GM19035 (cell line): ENCODE results near the gene KRT13.

Experiments used
- ATAC-seq: cut with Tn5 transposase; IDR thresholded peaks from one replicate; pipeline ENCODE4 v1.9.1; 2021; ENCODE audit not compliant: unreplicated experiment

KRT13 gene

GRCh38 chr17:41520821-41521521, 15.6 kb upstream of the KRT13 start:
- ATAC-seq: no peak

- ATAC-seq: no peak
Measured at GRCh38 chr17:41519501-41520224, 14.3 kb upstream of the KRT13 start.

DNA sequence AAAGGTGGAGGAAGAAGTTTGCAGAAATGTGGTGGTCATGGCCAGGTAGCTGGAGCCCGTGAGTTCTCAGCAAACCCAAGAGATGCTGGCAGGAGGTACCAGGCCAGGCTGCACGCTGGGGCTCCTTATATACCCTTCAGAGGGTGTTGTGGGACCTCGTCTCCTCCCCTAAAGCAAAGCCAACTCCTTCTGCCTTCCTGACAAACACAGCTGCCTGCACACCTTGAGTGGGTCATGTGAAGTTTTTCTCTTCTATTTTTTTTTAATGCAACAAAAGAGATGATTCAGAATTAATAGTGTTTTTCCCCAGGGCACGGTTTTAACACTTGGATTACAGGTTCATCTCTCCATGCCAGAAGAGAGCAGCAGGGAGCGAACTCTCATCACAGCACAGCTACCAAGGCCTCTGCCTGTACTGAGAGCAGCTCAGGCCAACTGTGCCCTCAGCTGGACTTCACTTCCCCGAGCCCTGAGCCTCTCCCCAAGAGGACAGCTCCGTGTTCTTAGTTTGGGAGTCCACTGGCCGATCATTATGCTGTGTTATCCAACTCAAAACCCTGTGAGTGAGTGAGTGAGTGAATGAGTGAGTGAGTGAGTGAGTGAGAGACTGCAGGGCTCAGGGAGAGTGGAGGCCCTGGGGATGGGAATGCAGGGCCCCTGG, 13.5 kb upstream of the KRT13 start, which contains the start of gene KRT15:
Gene KRT15 (minus strand): TSS at position 102 of the 661 bp plus-strand sequence. CDS start 63 bp downstream, at position 39.
- no peak for ATAC-seq

- no peak for ATAC-seq
Measured at GRCh38 chr17:41518031-41518430, 12.6 kb upstream of the KRT13 start.

GRCh38 chr17:41516830-41517283, 11.4 kb upstream of the KRT13 start:
- no peak for ATAC-seq

- ATAC-seq: no peak
Measured at GRCh38 chr17:41516147-41516829, 10.9 kb upstream of the KRT13 start.

GRCh38 chr17:41513168-41513547, 7.7 kb upstream of the KRT13 start:
- ATAC-seq: no peak

- no peak for ATAC-seq
Measured at GRCh38 chr17:41512546-41513167, 7.2 kb upstream of the KRT13 start.

DNA sequence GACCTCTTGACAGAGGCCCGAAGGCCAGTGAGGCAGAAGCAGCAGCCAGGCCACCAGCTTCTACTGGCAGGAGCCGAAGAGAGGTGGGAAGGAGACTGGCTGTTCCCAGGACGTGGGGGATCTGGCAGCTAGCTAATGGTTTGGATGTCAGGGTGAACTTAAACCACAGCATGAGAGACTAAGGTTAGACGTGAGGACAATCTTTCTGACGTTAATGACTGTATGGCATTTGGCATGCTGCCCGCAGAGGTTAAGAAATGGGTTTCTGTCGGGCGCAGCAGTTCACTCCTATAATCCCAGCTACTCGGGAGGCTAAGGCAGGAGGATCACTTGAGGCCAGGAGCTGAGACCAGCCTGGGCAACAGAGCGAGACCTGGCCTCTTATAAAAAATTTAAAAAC, 6.3 kb upstream of the KRT13 start:
- ATAC-seq: no peak

DNA sequence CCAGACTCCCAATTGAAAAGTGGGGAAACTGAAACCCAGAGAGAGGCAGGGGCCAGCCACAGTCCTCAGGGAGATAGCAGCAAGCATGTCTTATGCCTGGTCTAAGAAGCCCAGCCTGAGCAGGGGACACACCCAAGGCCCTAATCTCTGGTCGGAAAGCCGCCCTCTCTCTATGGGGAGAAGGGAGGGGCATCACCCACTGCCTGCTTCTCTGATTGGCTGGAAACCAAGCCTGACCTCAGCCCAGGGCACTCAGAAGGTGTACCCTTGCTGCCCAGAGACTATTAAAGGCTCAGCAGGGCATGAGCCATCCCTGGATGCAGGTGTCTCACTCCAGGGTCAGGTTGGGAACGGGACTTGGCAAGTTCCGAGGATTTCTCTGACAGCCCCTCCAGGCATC, 5.7 kb upstream of the KRT13 start:
- no peak for ATAC-seq

DNA sequence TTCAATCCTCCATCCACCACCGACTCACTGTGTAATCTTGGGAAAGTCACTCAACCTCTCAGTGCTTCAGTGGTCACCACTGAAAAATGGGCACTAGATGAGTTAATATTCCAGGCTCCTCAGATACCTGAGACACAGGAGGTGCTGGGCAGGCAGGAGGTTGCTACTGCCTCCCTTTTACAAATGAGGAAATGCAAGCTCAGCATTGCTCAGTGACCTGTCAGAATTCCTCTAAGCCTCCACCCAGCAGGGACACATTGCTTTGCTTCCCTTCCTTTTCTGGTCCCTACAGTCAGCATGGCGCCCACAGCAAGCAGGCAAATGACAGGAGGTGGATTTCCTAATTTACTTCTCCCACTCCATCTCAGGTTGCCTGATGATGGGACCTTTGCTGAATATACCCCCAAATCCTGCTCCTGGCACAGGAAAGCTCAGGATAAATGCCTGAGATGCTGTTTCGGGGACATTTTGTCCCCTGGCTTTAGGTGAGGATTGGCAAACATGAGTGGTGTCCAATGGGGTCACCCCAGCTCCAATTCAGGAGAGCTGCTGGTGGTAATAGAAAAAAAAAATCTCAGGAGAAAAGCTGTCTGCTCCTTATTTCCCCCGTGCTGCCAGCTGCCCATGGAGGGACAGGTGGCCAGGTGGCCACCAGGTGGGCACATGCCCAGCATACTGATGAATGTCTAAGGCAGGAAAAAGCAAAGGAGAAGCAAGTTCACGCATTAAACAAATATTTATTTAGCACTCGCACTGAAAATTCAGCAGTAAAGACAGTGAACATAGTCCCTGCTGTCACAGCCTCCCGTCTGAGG, 5.0 kb upstream of the KRT13 start:
- ATAC-seq: no peak

- ATAC-seq: no peak
Measured at GRCh38 chr17:41507315-41507880, 2.0 kb upstream of the KRT13 start.

DNA sequence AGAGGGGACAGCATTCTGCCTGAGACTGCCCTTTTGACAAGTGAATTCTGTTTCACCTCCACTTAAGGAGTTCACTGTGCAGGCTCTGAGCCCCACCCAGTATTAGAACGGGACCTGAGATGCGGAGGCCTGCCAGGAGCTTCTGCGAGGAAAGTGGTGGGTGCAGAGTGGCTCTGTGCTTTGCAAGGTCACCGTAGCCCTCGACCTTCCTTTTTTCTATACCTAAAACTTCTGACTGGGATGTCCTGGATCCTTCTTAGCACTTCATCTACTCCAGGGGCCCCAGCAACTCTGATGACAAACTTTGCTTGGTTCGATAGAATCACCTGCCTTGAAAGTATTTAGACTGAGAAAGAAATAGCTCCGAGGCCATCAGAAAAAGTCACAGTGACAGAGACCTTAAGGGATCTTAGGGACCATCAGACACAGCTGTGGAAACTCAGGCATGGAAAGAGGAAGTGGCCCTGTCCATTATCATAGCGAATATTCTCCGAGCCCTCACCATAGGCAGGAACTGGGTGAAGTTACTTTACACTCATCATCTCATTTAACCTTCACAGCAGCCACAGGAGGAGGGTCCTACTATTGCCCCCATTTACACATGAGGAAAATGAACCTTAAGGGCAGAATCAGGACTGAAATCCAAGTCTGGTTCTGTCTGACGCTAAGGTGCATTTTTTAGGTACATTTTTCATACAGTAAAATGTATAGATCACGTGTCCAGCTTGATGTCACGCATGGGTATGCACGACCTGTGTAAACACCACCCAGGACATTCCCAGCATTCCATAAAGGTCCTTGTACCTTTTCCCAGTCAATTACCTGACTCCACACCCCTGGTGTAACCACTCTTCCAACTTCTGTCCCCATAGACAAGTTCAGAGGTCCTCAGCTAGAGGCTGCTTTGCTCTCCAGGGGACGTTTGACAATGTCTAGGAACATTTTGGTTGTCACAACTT, 676 bp upstream of the KRT13 start:
- no peak for ATAC-seq

GRCh38 chr17:41504246-41504977, 1.0 kb downstream of the KRT13 start:
- ATAC-seq: no peak

- no peak for ATAC-seq
Measured at GRCh38 chr17:41503202-41503601, 2.2 kb downstream of the KRT13 start.

- no peak for ATAC-seq
Measured at GRCh38 chr17:41500131-41500911, 5.1 kb downstream of the KRT13 start.

- no peak for ATAC-seq
Measured at GRCh38 chr17:41499714-41500113, 5.7 kb downstream of the KRT13 start.
